Neural cell (in vitro differentiated cells): ENCODE data around the gene VN1R4. TPM values are rescaled to one million over a fixed set of nuclear protein-coding genes. Genes with fewer than 3 reads are reported as not detected.
"Not testable (repeated sequence)": the region's sequence is repeated elsewhere in the genome, so short reads cannot be mapped to it uniquely, and the experiment has no call there.

Experiments
- H2AFZ ChIP-seq: fragments of 200-600, 300-800 bp; sonication (generic), shearing (Covaris generic); 2 replicates; pipeline ENCODE4 v1.6.0; 2014; ENCODE audit warnings: low read depth, mild to moderate bottlenecking, antibody characterized with exemption, low read length, moderate library complexity
- H3F3A ChIP-seq: fragments of 200-600 bp; shearing (Covaris generic); 2 replicates; pipeline ENCODE4 v1.6.1; 2016; ENCODE audit warnings: mild to moderate bottlenecking, moderate library complexity, mixed read lengths, antibody characterized with exemption, low read length; ENCODE audit not compliant: insufficient read depth, poor library complexity, severe bottlenecking
- H3K27ac ChIP-seq: fragments of 200-600, 300-800 bp; sonication (generic), shearing (Covaris generic); 2 replicates; pipeline ENCODE4 v1.5.1; 2014; ENCODE audit warnings: mild to moderate bottlenecking, low read length, moderate library complexity
- H3K27me3 ChIP-seq: fragments of 300-800, 200-600 bp; sonication (generic), shearing (Covaris generic); 2 replicates; pipeline ENCODE4 v1.6.0; 2014; ENCODE audit warnings: mild to moderate bottlenecking, low read depth, low read length, moderate library complexity; ENCODE audit not compliant: insufficient read depth
- H3K36me3 ChIP-seq: fragments of 300-800, 200-600 bp; sonication (generic), shearing (Covaris generic); 2 replicates; pipeline ENCODE4 v1.5.1; 2014; ENCODE audit warnings: mild to moderate bottlenecking, antibody characterized with exemption, low read length, moderate library complexity; ENCODE audit not compliant: insufficient read depth
- H3K4me2 ChIP-seq: fragments of 300-800, 200-600 bp; sonication (generic), shearing (Covaris generic); 2 replicates; pipeline ENCODE4 v1.6.0; 2014; ENCODE audit warnings: mild to moderate bottlenecking, low read length
- H3K4me3 ChIP-seq: fragments of 300-800, 200-600 bp; sonication (generic), shearing (Covaris generic); 2 replicates; pipeline ENCODE4 v1.5.1; 2014; ENCODE audit warnings: mild to moderate bottlenecking, low read length, moderate library complexity
- H3K79me2 ChIP-seq: fragments of 200-600 bp; shearing (Covaris generic); replicated peaks from 2 replicates; pipeline ENCODE4 v1.6.0; 2014; ENCODE audit warnings: mild to moderate bottlenecking, low read length, moderate library complexity; ENCODE audit not compliant: insufficient read depth
- H3K9ac ChIP-seq: fragments of 300-800, 200-600 bp; sonication (generic), shearing (Covaris generic); 2 replicates; pipeline ENCODE4 v1.6.1; 2016; ENCODE audit warnings: mild to moderate bottlenecking, low read length, mixed read lengths
- H3K9me2 ChIP-seq: fragments of 200-600 bp; shearing (Covaris generic); 2 replicates; pipeline ENCODE4 v1.6.1; 2016; ENCODE audit warnings: mild to moderate bottlenecking, low read length, mixed read lengths; ENCODE audit not compliant: insufficient read depth
- H3K9me3 ChIP-seq: fragments of 200-600, 300-800 bp; sonication (generic), shearing (Covaris generic); 2 replicates; pipeline ENCODE4 v1.6.1; 2016; ENCODE audit warnings: mild to moderate bottlenecking, mixed run types, low read length, moderate library complexity, mixed read lengths
- H4K20me1 ChIP-seq: fragments of 200-600 bp; shearing (Covaris generic); 2 replicates; pipeline ENCODE4 v1.6.1; 2016; ENCODE audit warnings: mild to moderate bottlenecking, mixed run types; ENCODE audit not compliant: insufficient read depth
- EP300 ChIP-seq: fragments of 450-650 bp; conservative IDR thresholded peaks from 2 replicates; pipeline ENCODE4 v1.6.1; 2014; ENCODE audit warnings: antibody characterized with exemption, mild to moderate bottlenecking, moderate library complexity; ENCODE audit not compliant: poor library complexity, severe bottlenecking
- EZH2 ChIP-seq: fragments of 200-600, 300-800 bp; shearing (Covaris generic), sonication (generic); IDR thresholded peaks from 2 replicates; pipeline ENCODE4 v1.6.1; 2014; ENCODE audit warnings: antibody characterized with exemption, low read length, borderline replicate concordance, mild to moderate bottlenecking; ENCODE audit not compliant: insufficient read depth, poor library complexity, severe bottlenecking
- MXI1 ChIP-seq: fragments of 450-650 bp; conservative IDR thresholded peaks from 2 replicates; pipeline ENCODE4 v1.6.1; 2014; ENCODE audit warnings: antibody characterized with exemption, mild to moderate bottlenecking; ENCODE audit not compliant: poor library complexity, severe bottlenecking
- POLR2AphosphoS5 ChIP-seq: IDR thresholded peaks from 2 replicates; pipeline ENCODE4 v1.6.1; 2012
- RAD21 ChIP-seq: fragments of 450-650 bp; conservative IDR thresholded peaks from 2 replicates; pipeline ENCODE4 v1.6.1; 2014; ENCODE audit warnings: antibody characterized with exemption, mild to moderate bottlenecking, moderate library complexity
- SMC3 ChIP-seq: fragments of 450-650 bp; conservative IDR thresholded peaks from 2 replicates; pipeline ENCODE4 v1.6.1; 2014; ENCODE audit warnings: antibody characterized with exemption, mild to moderate bottlenecking, moderate library complexity; ENCODE audit not compliant: poor library complexity
- TAF1 ChIP-seq: IDR thresholded peaks from 2 replicates; pipeline ENCODE4 v1.6.1; 2012; ENCODE audit warnings: low read depth
- polyA plus RNA-seq: library from polyadenylated mRNA; depleted of rRNA; stranded (reverse); fragments of >200 nt; gene quantifications from 2 replicates; pipeline ENCODE4 v1.2.3, GENCODE V29; 2014
- TF ChIP-seq, protein P1 (sequence below): IDR thresholded peaks from 2 replicates; pipeline ENCODE4 v1.6.1; 2012; ENCODE audit warnings: borderline replicate concordance
- TF ChIP-seq, protein P2 (sequence below): fragments of 450-650 bp; IDR thresholded peaks from 2 replicates; pipeline ENCODE4 v1.5.1; 2014; ENCODE audit warnings: antibody characterized with exemption, mild to moderate bottlenecking, moderate library complexity; ENCODE audit not compliant: poor library complexity, severe bottlenecking

The VN1R4 gene
- polyA plus RNA-seq, 1 donor from 2014 or later: not detected

DNA sequence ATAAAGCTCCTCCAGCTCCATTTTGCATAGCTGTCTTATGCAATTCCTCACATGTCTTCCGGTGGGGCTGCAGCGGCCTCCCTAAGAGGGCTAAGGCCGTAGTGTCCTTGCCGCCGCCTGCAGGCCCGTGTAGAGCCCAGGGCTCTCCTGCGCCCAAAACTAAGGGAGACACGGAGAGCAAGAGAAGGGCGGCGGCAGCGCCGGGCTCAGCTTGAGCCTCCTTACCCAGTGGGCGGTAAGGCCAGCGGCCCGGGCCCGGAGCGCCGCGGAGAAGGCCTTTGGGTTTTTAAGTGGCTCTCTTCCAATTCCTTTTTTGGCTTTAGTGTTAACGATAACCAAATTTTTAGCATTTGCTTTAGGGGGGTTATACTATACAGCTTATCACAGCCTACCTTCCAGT, 42.9 kb downstream of the VN1R4 start:
- TF ChIP-seq MXI1 (no peak), EZH2 (no peak), SMC3 (no peak), POLR2AphosphoS5 (no peak), RAD21 (no peak), TAF1 (no peak), EP300 (no peak)
- TF ChIP-seq, protein P1, sequence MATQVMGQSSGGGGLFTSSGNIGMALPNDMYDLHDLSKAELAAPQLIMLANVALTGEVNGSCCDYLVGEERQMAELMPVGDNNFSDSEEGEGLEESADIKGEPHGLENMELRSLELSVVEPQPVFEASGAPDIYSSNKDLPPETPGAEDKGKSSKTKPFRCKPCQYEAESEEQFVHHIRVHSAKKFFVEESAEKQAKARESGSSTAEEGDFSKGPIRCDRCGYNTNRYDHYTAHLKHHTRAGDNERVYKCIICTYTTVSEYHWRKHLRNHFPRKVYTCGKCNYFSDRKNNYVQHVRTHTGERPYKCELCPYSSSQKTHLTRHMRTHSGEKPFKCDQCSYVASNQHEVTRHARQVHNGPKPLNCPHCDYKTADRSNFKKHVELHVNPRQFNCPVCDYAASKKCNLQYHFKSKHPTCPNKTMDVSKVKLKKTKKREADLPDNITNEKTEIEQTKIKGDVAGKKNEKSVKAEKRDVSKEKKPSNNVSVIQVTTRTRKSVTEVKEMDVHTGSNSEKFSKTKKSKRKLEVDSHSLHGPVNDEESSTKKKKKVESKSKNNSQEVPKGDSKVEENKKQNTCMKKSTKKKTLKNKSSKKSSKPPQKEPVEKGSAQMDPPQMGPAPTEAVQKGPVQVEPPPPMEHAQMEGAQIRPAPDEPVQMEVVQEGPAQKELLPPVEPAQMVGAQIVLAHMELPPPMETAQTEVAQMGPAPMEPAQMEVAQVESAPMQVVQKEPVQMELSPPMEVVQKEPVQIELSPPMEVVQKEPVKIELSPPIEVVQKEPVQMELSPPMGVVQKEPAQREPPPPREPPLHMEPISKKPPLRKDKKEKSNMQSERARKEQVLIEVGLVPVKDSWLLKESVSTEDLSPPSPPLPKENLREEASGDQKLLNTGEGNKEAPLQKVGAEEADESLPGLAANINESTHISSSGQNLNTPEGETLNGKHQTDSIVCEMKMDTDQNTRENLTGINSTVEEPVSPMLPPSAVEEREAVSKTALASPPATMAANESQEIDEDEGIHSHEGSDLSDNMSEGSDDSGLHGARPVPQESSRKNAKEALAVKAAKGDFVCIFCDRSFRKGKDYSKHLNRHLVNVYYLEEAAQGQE: no peak
- TF ChIP-seq, protein P2, sequence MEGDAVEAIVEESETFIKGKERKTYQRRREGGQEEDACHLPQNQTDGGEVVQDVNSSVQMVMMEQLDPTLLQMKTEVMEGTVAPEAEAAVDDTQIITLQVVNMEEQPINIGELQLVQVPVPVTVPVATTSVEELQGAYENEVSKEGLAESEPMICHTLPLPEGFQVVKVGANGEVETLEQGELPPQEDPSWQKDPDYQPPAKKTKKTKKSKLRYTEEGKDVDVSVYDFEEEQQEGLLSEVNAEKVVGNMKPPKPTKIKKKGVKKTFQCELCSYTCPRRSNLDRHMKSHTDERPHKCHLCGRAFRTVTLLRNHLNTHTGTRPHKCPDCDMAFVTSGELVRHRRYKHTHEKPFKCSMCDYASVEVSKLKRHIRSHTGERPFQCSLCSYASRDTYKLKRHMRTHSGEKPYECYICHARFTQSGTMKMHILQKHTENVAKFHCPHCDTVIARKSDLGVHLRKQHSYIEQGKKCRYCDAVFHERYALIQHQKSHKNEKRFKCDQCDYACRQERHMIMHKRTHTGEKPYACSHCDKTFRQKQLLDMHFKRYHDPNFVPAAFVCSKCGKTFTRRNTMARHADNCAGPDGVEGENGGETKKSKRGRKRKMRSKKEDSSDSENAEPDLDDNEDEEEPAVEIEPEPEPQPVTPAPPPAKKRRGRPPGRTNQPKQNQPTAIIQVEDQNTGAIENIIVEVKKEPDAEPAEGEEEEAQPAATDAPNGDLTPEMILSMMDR: no peak
- H2AFZ ChIP-seq: no peak overlapping the region
- peaks cover 19% of the 10 kb centered on the region for H3K9me3 ChIP-seq
- no peaks in the 10 kb centered on the region for H3K79me2 ChIP-seq
- no peaks in the 10 kb centered on the region for H3K36me3 ChIP-seq
- H3K9ac ChIP-seq: no peak overlapping the region
- no peak overlapping the region for H3K27ac ChIP-seq
- H3K4me2 ChIP-seq: no peak overlapping the region
- no peaks in the 10 kb centered on the region for H4K20me1 ChIP-seq
- H3K4me3 ChIP-seq: no peak overlapping the region
- H3K9me2 ChIP-seq: no peaks in the 10 kb centered on the region
- no peaks in the 10 kb centered on the region for H3F3A ChIP-seq
- H3K27me3 ChIP-seq: no peaks in the 10 kb centered on the region

DNA sequence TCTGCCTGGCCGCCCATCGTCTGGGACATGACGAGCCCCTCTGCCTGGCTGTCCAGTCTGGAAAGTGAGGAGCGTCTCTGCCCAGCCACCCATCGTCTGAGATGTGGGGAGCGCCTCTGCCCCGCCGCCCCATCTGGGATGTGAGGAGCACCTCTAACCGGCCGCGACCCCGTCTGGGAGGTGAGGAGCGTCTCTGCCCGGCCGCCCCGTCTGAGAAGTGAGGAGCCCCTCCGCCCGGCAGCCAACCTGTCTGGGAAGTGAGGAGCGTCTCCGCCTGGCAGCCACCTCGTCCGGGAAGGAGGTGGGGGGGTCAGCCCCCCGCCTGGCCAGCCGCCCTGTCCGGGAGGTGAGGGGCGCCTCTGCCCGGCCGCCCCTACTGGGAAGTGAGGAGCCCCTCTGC, 44.8 kb downstream of the VN1R4 start:
- not testable (repeated sequence) for H2AFZ ChIP-seq
- H3K9me3 ChIP-seq: peaks cover 19% of the 10 kb centered on the region

More for the DNA sequence above, 44.8 kb downstream of the VN1R4 start:
- not testable (repeated sequence) for H3K36me3 ChIP-seq, H3K27ac ChIP-seq, H3K79me2 ChIP-seq, H3K9me2 ChIP-seq, H3K9ac ChIP-seq, H3K27me3 ChIP-seq, H3K4me3 ChIP-seq, H3K4me2 ChIP-seq, H4K20me1 ChIP-seq, H3F3A ChIP-seq

Other genes with a start within 250 kb of the VN1R4 start
- not detected in 2 replicates for gene ERVV-2, start 223.0 kb downstream of the VN1R4 start, polyA plus RNA-seq
- 28.1 and 38.8 TPM in 2 replicates for gene ZNF160, start 164.3 kb downstream of the VN1R4 start, polyA plus RNA-seq
- gene ZNF415, start 134.8 kb downstream of the VN1R4 start, polyA plus RNA-seq: 25.9 and 27.2 TPM in 2 replicates
- gene ZNF347, start 108.7 kb downstream of the VN1R4 start, polyA plus RNA-seq: 7.4 and 7.7 TPM in 2 replicates
- gene ZNF665, start 74.4 kb downstream of the VN1R4 start, polyA plus RNA-seq: 2.6 and 2.8 TPM in 2 replicates
- gene ZNF677, start 12.8 kb downstream of the VN1R4 start, polyA plus RNA-seq: 35.4 and 39.4 TPM in 2 replicates
- gene VN1R2, start 9.4 kb downstream of the VN1R4 start, polyA plus RNA-seq: not detected in 2 replicates
- gene ZNF845, start 66.0 kb upstream of the VN1R4 start, polyA plus RNA-seq: 6.1 and 6.8 TPM in 2 replicates
- 2.8 and 5.1 TPM in 2 replicates for gene ZNF525, start 98.0 kb upstream of the VN1R4 start, polyA plus RNA-seq
- gene ZNF765, start 127.4 kb upstream of the VN1R4 start, polyA plus RNA-seq: 7.5 and 8.7 TPM in 2 replicates
- 11.4 and 16.8 TPM in 2 replicates for gene ZNF761, start 164.3 kb upstream of the VN1R4 start, polyA plus RNA-seq
- gene ZNF813, start 200.0 kb upstream of the VN1R4 start, polyA plus RNA-seq: 1.9 and 2.6 TPM in 2 replicates